NB4 (cell line): Measurements from ENCODE around the gene PHF20.

Experiments used
- MAX ChIP-seq: IDR thresholded peaks from 2 replicates; pipeline ENCODE4 v1.6.1; 2011; ENCODE audit warnings: low read depth, low read length
- POLR2A ChIP-seq: IDR thresholded peaks from 2 replicates; pipeline ENCODE4 v1.6.1; 2011; ENCODE audit warnings: mild to moderate bottlenecking; ENCODE audit not compliant: insufficient read length; ENCODE audit errors: extremely low read depth
- TF ChIP-seq, protein P1 (sequence below): IDR thresholded peaks from one replicate; pipeline ENCODE4 v1.5.1; 2012; ENCODE audit warnings: low read depth, low read length

DNA sequence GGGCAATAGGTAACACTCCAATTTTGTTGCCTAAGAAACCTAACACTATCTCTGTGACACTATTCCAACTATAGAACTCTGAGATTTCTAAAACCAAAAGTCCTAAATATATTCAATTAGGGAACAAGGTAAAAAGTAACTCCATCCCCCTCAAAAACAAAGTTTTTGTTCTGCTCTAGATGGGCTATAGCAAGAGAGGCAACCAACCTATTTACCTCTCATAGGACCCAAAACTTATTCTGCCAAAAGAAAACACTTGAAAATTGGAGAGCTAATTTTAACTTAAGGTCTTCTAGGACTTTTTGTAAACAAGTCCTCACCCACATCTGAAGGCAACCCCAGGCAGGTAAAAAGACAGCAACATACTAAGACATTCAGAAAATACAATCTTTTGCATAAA is 37.4 kb upstream of the PHF20 start:
- TF ChIP-seq, protein P1, sequence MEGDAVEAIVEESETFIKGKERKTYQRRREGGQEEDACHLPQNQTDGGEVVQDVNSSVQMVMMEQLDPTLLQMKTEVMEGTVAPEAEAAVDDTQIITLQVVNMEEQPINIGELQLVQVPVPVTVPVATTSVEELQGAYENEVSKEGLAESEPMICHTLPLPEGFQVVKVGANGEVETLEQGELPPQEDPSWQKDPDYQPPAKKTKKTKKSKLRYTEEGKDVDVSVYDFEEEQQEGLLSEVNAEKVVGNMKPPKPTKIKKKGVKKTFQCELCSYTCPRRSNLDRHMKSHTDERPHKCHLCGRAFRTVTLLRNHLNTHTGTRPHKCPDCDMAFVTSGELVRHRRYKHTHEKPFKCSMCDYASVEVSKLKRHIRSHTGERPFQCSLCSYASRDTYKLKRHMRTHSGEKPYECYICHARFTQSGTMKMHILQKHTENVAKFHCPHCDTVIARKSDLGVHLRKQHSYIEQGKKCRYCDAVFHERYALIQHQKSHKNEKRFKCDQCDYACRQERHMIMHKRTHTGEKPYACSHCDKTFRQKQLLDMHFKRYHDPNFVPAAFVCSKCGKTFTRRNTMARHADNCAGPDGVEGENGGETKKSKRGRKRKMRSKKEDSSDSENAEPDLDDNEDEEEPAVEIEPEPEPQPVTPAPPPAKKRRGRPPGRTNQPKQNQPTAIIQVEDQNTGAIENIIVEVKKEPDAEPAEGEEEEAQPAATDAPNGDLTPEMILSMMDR = no peak
- TF ChIP-seq POLR2A = no peak
- no peak for TF ChIP-seq MAX
